ENCODE data around the gene DCLRE1A.

Gene DCLRE1A

DNA sequence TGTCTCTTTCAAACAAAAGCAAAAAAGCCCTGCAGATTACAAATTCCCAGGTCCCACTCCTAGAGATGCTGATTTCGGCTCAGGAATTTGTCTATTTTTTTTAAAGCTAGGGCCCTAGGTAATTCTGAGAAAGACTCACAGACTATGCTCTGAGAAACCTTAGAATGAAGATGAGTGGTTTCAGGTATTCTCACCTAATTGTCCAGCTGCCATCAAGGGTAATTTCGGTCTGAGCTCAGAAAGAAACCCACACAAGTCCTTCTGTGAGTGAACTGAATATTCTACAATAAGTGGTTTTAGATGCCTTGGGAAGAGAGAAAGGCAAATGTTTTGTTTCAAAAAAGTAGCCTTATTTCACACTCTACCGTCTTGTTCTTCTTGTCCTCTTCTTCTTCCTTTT is 45.7 kb downstream of the DCLRE1A start:
- no peak for DNase-seq (ENCODE audit: low read depth in 1 of 2, low spot score in 1 of 2)
- Histone ChIP-seq H3K27me3 (ENCODE audit: insufficient read depth, poor library complexity, severe bottlenecking) (no peaks in the 10 kb centered on the region), H3K4me3 (replicated peaks; ENCODE audit: insufficient read depth, low read length) (no peak overlapping the region), H3K27ac (replicated peaks) (no peak overlapping the region)
- no peak for TF ChIP-seq SPI1 (IDR thresholded peaks at IDR 0.05; ENCODE audit: borderline replicate concordance, low read depth)
- no peak for TF ChIP-seq POLR2AphosphoS5 (IDR thresholded peaks at IDR 0.05; ENCODE audit: low read depth)
- no peak for TF ChIP-seq CTCF (IDR thresholded peaks at IDR 0.05; ENCODE audit: insufficient read depth, low read length)
- TF ChIP-seq, protein P1, sequence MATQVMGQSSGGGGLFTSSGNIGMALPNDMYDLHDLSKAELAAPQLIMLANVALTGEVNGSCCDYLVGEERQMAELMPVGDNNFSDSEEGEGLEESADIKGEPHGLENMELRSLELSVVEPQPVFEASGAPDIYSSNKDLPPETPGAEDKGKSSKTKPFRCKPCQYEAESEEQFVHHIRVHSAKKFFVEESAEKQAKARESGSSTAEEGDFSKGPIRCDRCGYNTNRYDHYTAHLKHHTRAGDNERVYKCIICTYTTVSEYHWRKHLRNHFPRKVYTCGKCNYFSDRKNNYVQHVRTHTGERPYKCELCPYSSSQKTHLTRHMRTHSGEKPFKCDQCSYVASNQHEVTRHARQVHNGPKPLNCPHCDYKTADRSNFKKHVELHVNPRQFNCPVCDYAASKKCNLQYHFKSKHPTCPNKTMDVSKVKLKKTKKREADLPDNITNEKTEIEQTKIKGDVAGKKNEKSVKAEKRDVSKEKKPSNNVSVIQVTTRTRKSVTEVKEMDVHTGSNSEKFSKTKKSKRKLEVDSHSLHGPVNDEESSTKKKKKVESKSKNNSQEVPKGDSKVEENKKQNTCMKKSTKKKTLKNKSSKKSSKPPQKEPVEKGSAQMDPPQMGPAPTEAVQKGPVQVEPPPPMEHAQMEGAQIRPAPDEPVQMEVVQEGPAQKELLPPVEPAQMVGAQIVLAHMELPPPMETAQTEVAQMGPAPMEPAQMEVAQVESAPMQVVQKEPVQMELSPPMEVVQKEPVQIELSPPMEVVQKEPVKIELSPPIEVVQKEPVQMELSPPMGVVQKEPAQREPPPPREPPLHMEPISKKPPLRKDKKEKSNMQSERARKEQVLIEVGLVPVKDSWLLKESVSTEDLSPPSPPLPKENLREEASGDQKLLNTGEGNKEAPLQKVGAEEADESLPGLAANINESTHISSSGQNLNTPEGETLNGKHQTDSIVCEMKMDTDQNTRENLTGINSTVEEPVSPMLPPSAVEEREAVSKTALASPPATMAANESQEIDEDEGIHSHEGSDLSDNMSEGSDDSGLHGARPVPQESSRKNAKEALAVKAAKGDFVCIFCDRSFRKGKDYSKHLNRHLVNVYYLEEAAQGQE (IDR thresholded peaks at IDR 0.05; ENCODE audit: insufficient replicate concordance, low read depth): no peak
- TF ChIP-seq GABPA (IDR thresholded peaks at IDR 0.05; ENCODE audit: low read depth): no peak

DNA sequence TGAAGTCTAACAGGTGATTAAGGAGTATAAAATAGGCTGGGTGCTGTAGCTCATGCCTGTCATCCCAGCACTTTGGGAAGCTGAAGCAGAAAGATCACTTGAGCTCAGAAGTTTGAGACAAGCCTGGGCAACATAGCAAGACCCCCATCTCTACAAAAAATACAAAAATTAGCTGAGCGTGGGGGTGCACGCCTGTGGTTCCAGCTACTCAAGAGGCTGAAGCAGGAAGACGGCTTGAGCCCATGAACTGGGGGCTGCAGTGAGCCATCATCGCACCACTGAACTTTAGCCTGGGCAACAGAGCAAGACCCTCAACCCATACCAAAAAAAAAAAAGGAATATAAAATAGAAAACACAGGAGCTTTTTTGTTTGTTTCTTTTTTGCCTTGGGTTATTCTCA is 47.4 kb downstream of the DCLRE1A start:
- Histone ChIP-seq H3K27me3 (ENCODE audit: insufficient read depth, poor library complexity, severe bottlenecking) (no peaks in the 10 kb centered on the region), H3K27ac (replicated peaks) (no peak overlapping the region), H3K4me3 (replicated peaks; ENCODE audit: insufficient read depth, low read length) (no peak overlapping the region)
- TF ChIP-seq SPI1 (IDR thresholded peaks at IDR 0.05; ENCODE audit: borderline replicate concordance, low read depth) (no peak), POLR2AphosphoS5 (IDR thresholded peaks at IDR 0.05; ENCODE audit: low read depth) (no peak), GABPA (IDR thresholded peaks at IDR 0.05; ENCODE audit: low read depth) (no peak), CTCF (IDR thresholded peaks at IDR 0.05; ENCODE audit: insufficient read depth, low read length) (no peak)
- TF ChIP-seq, protein P1 (IDR thresholded peaks at IDR 0.05; ENCODE audit: insufficient replicate concordance, low read depth): no peak
- no peak for DNase-seq (ENCODE audit: low read depth in 1 of 2, low spot score in 1 of 2)

DNA sequence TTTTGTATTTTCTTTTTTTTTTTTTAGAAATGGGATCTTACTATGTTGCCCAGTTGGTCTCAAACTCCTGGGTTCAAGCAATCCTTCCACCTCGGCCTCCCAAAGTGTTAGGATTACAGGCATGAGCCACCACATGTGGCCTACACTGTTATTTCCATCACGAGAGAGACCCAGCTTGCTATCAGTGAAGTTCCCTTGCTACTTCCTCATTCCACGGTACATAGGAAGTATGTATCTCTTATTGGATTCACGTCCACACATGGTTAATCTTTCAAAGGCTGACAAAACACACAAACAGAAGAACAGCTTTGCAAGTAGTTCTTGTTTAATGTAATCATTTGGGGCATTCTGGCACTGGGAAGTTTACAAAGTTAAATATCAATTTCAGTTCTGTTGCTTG is 50.9 kb downstream of the DCLRE1A start:
- TF ChIP-seq CTCF (IDR thresholded peaks at IDR 0.05; ENCODE audit: insufficient read depth, low read length): no peak
- TF ChIP-seq GABPA (IDR thresholded peaks at IDR 0.05; ENCODE audit: low read depth): no peak
- peak; percentile 75; the same call in 1 of the 2 replicates for TF ChIP-seq SPI1 (IDR thresholded peaks at IDR 0.05; ENCODE audit: borderline replicate concordance, low read depth)
- no peak for TF ChIP-seq POLR2AphosphoS5 (IDR thresholded peaks at IDR 0.05; ENCODE audit: low read depth)
- H3K27ac ChIP-seq (replicated peaks): no peak overlapping the region
- peak in 1 of 2 experiments; percentile 21 for DNase-seq (ENCODE audit: low read depth in 1 of 2, low spot score in 1 of 2)

GRCh38 chr10:113801569-113801968 is 52.3 kb downstream of the DCLRE1A start:
- no peak for DNase-seq (ENCODE audit: low read depth in 1 of 2, low spot score in 1 of 2)
- Histone ChIP-seq H3K27ac (replicated peaks) (no peak overlapping the region), H3K27me3 (ENCODE audit: insufficient read depth, poor library complexity, severe bottlenecking) (no peaks in the 10 kb centered on the region), H3K4me3 (replicated peaks; ENCODE audit: insufficient read depth, low read length) (no peak overlapping the region)
- TF ChIP-seq SPI1 (IDR thresholded peaks at IDR 0.05; ENCODE audit: borderline replicate concordance, low read depth) (no peak), CTCF (IDR thresholded peaks at IDR 0.05; ENCODE audit: insufficient read depth, low read length) (no peak), POLR2AphosphoS5 (IDR thresholded peaks at IDR 0.05; ENCODE audit: low read depth) (no peak), GABPA (IDR thresholded peaks at IDR 0.05; ENCODE audit: low read depth) (no peak)
- TF ChIP-seq, protein P1 (IDR thresholded peaks at IDR 0.05; ENCODE audit: insufficient replicate concordance, low read depth): no peak

More for the DNA sequence above, 50.9 kb downstream of the DCLRE1A start:
- Histone ChIP-seq H3K27me3 (ENCODE audit: insufficient read depth, poor library complexity, severe bottlenecking) (no peaks in the 10 kb centered on the region), H3K4me3 (replicated peaks; ENCODE audit: insufficient read depth, low read length) (no peak overlapping the region)
